NOMO-1 treated with DMSO at 0.1 percent for 48 hours (cell line): Measurements from ENCODE around the gene STX16.

Experiments used
- DNase-seq: peaks from one replicate; lab custom pipeline; 2025; ENCODE audit not compliant: unreplicated experiment; lab: John Stamatoyannopoulos, UW

The STX16 gene

GRCh38 chr20:58651946-58652605 lies 993 bp downstream of the STX16 start:
- DNase-seq, result peak; percentile 71

GRCh38 chr20:58652606-58653294 lies 1.7 kb downstream of the STX16 start:
- DNase-seq, result no peak

GRCh38 chr20:58654337-58654736 lies 3.3 kb downstream of the STX16 start:
- no peak for DNase-seq

- DNase-seq, result no peak
Observed at GRCh38 chr20:58655328-58656107, 4.4 kb downstream of the STX16 start.

- no peak for DNase-seq
Observed at GRCh38 chr20:58656831-58657230, 5.7 kb downstream of the STX16 start.

GRCh38 chr20:58657262-58657661 lies 6.2 kb downstream of the STX16 start:
- no peak for DNase-seq

DNA sequence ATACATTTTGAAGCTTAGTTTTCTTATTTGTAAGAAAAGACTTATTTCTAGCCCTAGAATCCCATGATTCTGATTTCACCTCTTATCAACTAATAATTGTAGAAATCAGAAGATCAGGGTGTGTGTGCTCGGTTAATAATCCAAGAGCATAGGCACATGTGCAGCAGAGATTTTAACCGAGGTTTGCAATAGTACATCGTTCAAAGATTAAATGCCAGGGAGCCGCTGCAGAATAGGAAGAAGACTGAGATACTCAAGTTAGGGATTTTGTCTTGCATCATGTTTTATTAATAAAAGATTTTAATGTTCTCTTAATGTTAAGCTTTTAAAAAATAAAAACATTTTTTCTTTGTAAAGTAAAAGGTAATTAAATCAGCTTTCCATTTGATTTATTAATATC lies 6.9 kb downstream of the STX16 start:
- no peak for DNase-seq

DNA sequence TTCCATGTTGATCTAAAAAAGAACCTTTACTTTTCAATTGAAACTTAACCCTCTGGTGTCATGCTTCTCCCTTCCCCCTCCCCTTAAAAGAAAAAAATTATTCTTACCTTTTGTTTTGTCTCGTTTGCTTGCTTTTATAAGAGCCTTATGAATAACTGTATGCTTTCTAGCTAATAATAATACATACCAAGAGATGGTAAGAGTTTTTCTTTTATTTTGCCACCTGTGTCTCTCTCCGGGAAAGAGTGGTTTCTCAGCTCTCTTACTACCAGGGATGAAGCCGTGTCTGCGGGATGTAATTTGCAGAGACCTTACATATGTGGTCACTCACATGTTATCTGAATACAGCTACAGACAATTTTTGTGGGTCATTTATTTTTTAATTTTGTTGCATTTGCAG lies 7.7 kb downstream of the STX16 start:
- DNase-seq, result no peak

DNA sequence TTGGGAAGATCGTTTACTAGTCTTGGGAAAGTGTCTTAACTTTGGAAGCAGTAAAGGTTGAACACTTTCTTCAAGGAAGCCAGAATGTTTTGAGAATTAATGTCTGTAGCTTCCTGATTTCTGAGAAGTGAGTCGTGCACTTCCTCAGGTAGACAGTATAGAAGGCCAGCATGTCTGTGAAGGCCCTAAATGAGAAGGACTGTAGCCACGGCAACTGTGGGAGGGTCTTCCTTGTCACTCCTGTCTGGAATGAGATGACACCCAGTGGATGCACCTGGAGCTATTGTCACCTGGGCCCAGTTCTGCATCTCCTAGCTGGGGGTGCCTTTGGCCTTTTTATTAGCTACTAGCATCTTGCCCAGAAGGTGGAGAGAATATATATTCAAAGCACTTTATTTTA lies 8.8 kb downstream of the STX16 start:
- no peak for DNase-seq

GRCh38 chr20:58660855-58661597 lies 9.9 kb downstream of the STX16 start:
- no peak for DNase-seq

DNA sequence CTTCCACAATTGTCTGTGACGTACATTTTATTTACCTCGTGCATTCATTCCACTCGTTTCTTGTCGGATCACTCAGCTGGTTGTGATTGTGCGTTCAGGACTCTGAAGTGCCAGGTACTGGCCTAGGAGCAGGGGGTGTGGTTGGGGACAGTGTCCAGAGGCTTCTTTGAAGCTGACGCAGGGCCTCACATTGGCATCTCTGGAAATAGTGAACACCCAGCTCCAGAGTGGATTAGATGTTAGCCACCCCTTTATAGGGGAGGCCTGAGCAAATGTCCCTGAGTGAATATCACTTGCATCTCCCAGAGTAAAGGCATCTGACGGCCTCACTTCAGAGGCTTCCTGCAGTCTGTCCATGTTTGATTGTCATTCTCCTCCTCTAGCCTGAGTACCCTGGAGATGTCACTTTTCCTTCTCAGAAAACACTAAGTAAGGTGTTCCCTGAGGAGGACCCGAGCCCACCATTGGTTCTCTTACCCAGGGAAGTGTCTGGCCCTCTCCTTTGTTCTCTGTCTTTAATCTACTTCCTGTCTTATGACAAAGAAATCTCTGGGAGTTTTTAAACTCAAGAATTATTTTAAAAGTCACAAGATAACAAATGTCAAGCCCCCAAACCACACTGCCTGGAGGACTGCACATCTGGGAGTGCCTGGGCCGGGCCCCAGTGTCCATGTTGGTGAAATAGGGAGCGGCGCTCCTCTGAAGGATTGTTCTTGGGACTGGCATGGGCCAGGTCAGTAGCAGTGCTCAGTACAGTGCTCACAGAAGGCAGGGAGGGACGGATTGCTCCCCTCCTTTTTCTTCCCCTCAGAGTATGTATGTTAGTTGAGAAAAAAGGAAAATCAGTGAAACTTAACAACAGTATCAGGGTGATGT lies 10.8 kb downstream of the STX16 start:
- DNase-seq, result no peak

GRCh38 chr20:58664331-58664730 lies 13.2 kb downstream of the STX16 start:
- DNase-seq, result no peak

- DNase-seq, result no peak
Observed at GRCh38 chr20:58664883-58665282, 13.8 kb downstream of the STX16 start.

DNA sequence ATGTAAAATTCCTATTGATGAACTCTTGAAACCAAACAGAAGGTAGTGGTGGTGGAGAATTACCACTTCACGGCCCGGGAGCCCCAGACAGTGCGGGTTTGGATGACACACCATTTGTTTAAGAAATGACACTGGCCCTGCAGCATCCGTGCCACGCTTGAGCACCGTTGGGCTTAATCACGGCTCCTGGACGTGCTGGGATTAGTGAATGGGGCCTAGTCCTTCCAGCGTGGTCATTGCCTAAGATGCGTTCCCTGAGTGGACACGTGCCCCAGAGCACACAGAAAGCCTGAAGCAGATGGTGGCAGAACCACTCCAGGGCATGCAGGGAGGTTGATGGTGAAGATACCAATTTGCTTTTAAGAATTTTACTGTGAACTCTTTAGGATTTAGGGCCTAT lies 14.5 kb downstream of the STX16 start:
- no peak for DNase-seq

DNA sequence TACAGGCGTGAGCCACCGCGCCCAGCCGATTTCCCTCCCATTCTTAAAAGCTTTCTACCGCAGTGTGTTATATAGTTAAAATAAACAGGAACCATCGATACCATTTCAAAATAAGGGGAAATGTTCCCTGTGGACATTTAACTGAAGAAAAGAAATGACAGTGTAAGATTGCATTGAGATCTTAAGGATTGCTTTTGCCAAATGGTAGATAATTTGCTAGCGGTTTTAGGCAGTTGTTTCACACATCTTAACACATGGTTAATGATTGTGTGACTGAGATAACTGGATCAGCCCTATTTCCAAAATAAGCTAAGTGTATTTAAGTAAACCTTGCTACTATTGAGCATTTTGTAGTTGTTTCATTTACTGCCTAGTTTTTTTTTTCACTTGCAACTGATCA lies 15.6 kb downstream of the STX16 start:
- DNase-seq, result no peak

DNA sequence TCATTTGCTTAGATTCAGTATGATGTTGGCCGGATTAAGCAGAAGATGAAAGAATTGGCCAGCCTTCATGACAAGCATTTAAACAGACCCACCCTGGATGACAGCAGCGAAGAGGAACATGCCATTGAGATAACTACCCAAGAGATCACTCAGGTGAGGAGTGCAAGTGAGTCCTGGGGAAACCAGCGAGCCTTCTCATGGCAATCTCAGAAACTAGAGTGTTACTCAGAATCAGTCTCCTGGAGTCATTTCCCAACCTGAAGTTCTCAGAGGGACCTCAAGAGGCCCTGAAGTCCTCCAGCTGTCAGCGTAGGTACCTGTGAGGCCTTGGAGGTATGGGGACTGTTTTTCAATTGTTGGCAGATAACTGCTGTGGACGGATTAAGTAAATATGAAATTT lies 16.9 kb downstream of the STX16 start:
- DNase-seq, result no peak

- DNase-seq, result no peak
Observed at GRCh38 chr20:58668901-58669286, 17.8 kb downstream of the STX16 start.

DNA sequence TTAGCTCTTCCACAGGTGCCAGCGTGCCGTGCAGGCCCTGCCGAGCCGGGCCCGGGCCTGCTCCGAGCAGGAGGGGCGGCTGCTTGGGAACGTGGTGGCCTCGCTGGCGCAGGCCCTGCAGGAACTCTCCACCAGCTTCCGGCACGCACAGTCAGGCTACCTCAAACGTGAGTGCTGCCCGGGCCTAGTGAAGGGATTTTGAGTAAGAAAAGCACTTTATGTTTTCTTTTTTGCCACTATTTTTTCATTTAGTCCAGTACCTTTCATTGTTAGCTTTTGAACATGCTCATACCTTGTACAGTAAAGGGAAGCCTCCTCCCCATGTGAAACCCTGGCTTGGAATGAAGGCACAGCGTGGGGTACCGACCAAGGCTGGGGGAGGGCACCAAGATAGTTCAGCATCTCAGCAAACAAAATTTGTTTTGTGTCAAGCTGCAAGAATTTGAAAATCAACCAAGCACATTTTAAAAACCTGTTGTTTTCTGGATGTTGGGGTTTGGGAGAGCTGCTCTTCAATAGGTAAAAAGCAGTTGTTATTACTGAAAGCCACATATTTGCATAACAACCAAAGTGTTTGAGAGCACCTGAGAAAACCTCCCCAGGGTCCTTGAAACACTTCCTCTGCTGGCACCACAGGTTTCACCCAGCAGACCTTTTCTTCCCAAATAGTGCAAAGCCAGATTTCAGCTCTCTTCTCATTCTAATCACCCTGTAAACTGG lies 18.4 kb downstream of the STX16 start:
- no peak for DNase-seq

- no peak for DNase-seq
Observed at GRCh38 chr20:58670102-58670501, 19.0 kb downstream of the STX16 start.

DNA sequence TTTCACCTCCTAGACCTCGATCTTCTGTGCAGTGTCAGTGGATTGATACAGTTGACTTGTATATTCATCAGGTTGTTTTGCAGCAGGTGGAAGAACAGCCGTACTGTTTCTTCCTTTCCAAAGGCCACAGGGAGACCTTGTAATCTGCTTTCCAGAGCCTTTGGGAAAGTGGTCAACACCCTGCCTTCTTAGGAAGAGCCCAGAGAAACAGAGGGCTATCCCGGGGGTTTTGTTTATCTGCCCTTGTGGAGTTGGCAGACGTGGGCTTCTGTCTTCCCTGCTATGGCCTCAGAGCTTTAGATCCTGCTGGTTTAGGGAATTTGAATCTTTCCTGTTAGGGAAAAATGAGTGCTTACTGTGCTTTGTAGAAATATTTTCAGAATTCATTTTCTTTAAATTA lies 19.6 kb downstream of the STX16 start:
- DNase-seq, result no peak
